Vagina (tissue), 2 donors: ENCODE results near the gene TSPAN15.

Experiments used
- POLR2A ChIP-seq, 2 donors: fragments of 450-650 bp; IDR thresholded peaks; one replicate each; pipeline ENCODE4 v1.6.1; 2017; ENCODE audit warnings: antibody characterized with exemption in 2 of 2, mild to moderate bottlenecking in 2 of 2, moderate library complexity in 2 of 2
- POLR2AphosphoS5 ChIP-seq, 2 donors: sonication (generic); formaldehyde crosslinking; IDR thresholded peaks; one replicate each; pipeline ENCODE4 v1.9.0; 2017; ENCODE audit warnings: antibody characterized with exemption in 2 of 2, mild to moderate bottlenecking in 2 of 2, low read depth in 1 of 2; ENCODE audit not compliant: insufficient read depth in 1 of 2
- TF ChIP-seq, protein P1 (sequence below), 3 experiments: fragments of 450-650 bp in 2 of 3; fragments of 200-600 bp in 1 of 3; sonication (generic) in 1 of 3; IDR thresholded peaks; one replicate each; pipeline ENCODE4 v1.5.1; 2017 to 2019; ENCODE audit warnings: antibody characterized with exemption in 3 of 3, mild to moderate bottlenecking in 2 of 3, moderate library complexity in 2 of 3

DNA sequence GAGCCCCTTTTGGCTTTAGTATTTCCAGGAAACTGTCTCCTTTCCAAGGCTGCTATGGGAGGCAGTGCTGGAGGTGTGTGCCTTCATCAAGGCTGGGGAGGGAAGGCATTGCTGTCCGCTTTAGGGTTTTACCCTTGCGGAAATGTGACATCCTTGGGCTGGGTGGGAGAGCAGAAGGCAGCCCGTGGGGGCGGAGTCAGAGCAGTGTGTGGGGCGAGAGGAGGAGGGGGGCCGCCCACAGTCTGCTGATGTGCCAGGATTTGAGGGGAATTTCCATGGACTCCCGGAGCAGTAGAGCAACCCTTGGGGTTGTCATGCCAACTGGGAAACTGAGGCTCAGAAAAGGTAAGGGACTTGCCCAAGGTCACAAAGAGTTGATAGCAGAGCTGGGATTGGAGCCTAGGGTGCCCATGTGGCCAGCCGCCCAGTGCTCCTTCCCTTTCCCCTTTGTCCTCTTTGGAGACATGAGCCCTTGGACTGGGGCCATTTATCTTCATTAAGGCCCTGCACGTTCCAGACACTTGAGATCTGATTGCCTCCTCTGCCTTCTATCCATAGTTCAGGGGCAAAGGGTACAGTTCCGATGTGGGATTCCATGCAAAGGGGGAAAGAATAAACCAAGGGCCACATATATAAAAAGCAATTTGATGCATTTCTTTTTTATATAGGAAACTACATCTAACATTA lies 22.2 kb downstream of the TSPAN15 start:
- TF ChIP-seq, protein P1, sequence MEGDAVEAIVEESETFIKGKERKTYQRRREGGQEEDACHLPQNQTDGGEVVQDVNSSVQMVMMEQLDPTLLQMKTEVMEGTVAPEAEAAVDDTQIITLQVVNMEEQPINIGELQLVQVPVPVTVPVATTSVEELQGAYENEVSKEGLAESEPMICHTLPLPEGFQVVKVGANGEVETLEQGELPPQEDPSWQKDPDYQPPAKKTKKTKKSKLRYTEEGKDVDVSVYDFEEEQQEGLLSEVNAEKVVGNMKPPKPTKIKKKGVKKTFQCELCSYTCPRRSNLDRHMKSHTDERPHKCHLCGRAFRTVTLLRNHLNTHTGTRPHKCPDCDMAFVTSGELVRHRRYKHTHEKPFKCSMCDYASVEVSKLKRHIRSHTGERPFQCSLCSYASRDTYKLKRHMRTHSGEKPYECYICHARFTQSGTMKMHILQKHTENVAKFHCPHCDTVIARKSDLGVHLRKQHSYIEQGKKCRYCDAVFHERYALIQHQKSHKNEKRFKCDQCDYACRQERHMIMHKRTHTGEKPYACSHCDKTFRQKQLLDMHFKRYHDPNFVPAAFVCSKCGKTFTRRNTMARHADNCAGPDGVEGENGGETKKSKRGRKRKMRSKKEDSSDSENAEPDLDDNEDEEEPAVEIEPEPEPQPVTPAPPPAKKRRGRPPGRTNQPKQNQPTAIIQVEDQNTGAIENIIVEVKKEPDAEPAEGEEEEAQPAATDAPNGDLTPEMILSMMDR (IDR thresholded peaks at IDR 0.05) = no peak
- TF ChIP-seq POLR2A (IDR thresholded peaks at IDR 0.05) = no peak
- no peak for TF ChIP-seq POLR2AphosphoS5 (IDR thresholded peaks at IDR 0.05; ENCODE audit: insufficient read depth in 1 of 2, low read depth in 1 of 2)
